HG03378 (cell line): Measurements from ENCODE around the gene RAB31.
"Not testable (repeated sequence)": the region's sequence is repeated elsewhere in the genome, so short reads cannot be mapped to it uniquely, and the experiment has no call there.

Source experiments
- ATAC-seq: cut with Tn5 transposase; IDR thresholded peaks from one replicate; pipeline ENCODE4 v1.9.1; 2021; ENCODE audit warnings: mild to moderate bottlenecking, moderate library complexity; ENCODE audit not compliant: unreplicated experiment

Gene RAB31

DNA sequence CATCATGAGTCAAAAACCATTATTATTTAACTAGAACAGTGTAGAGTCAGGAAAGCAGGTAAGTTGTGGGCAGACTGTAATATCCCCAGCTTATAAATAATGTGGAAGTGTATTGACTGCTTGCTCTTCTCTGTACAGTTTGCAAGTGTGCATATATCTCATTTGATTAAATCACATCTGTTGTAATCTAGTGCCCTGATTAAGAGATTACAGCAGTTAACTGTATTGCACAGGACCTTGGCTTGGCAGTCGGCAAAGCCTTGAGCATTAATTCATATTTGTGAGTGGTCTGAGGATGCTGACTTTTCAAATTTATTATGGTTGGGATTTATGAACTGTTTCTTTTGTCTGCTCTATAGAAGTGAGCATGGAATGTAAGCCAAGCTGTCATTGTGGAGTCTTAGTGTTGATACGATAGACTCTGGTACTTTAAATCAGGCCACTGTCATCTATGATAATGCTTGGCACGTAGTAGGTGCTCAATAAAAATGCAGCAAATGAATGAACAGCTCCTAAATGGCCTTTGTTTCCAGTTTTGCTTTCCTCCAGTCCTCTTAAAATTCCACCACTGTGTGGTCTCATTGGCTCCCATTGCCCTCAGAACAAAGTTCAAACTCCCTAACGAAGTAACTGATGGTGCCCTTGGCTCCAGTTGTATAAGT is 48.3 kb downstream of the RAB31 start:
- ATAC-seq: no peak

DNA sequence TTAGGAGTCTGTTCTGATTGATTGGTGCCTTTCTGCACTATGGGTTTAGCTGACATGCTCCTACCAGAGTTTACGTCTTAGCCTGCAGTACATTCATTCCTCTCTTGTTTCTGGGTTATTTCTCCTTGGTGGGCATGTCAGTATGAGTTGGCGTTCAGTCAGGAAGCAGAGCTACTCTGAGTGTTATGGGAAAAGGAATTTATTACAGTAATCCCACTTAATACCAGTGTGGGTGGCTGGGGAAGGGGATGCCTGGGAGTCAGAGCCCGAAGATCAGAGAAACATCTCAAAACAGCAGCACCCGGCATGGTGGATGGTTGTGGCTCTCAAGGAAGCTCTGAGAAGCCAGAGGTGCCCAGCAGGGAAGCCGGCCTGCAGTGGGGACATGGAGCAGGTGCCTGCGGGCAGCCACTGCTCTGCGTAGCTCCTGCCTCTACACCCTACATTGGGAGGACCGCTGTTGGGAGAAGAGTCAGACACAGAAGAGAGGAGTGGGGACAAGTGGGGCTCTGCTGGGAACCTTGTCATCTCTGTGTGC is 48.9 kb downstream of the RAB31 start:
- ATAC-seq: no peak

DNA sequence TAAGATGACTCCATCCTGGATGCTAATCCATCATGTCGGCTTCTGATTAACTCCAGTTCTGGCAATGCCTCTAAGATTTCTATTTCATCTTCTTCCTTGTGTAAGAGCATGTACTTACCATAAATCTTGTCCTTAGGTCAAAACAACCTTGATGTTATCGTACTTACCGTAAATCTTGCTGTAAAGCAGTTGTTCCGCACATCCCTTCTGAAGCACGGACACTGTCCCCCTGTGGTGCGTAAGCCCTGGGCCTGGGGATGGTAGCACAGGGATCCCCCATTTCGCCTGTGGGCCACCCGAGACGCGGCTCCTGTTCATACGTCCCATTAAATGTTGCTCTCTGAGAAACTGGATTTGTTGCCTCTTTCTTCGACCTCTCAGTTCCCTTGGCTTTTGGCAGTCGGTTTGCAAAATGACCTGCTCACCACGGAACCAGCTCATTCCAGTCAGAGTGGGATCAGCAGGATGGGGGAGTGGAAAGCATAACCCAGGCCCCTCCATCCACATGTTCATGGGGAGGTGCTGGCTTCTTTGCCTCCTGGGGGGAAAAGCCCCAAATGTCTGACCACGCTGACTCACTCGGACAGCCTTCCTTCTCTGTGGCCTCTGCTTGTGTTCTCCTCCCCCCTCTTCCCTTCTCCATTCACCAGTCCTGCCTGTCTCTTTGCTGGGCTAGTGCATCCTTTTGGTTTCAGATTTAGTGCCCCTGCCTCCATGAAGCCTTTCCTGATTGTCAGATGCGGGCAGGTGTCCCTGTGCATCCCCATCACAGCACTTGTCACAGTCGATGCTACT is 49.9 kb downstream of the RAB31 start:
- ATAC-seq: no peak

DNA sequence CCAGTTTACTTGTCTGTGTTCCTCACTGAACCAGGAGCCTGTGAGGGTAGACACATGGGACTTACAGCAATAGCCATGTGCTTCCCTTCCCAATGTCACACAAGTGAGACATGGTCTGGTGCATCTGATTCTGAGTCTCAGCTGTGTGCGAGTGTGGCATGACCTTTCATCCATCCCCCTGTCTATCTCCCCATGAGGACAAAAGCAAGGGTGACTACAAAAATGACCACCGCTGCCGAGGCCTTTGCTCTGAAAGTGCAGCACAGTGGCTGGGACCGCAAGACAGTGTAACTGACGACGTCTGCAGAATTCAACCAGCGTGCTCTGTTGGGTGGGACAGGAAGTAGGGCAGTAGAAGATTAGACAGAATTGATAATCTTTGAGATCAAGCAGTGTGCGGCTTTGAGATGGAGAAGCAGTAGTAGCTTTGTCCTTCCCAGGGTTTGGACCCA is 50.5 kb downstream of the RAB31 start:
- no peak for ATAC-seq

DNA sequence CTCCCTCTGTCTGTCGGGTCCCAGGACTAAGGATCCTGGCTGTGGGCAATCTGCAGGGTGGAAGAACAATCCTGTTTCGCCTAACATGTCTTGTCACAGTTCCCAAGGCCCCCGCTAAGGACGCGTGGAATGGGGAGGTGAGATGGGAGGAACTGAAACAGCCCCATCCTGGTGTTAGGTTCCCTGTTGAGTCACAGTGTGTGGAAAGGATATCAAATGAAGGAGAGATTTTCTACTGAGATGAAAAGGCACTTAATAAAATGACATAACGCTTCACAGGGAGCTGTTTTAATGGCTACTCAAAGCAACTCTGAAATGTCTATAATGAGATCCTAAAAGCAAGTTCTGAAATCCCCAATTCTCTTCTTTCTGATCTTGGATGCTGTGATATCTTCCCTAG is 52.5 kb downstream of the RAB31 start:
- ATAC-seq: no peak

DNA sequence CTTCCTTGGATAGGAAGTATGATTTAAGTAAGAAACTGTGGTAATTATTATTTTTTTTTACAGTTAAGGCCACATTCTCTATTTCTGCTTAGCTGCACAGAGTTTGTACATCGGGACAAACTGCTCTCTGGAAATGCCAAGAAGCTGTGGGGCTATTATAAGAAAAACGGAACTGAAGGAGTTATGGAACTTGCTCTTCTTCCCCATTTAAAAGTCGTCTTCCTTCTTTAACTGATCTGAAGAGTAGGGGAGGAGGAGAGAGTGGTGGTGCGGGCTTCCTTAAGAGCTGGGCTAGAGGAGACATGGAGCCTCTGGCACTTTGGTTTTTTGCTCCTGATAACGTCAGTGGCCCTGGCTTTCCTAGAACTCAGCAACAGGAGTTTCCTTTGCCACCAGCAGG is 54.4 kb downstream of the RAB31 start:
- no peak for ATAC-seq

DNA sequence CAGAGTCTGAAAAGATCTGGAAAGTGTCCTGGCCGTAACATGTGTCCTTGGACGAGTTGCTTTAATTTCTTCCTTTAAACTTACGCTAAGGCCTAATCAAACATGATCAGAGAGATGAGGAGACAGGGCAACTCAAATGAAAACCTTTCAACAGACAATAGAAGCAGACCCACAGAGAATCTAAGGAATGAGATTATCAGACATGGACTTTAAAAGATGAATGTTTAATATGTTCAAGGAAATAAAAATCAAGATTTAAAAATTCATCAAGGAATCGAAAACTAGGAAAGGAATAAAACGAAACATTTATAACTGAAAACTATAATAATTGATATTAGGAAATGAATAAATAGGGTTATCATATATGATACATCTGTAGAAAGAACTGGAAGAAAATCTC is 55.1 kb downstream of the RAB31 start:
- ATAC-seq: no peak

DNA sequence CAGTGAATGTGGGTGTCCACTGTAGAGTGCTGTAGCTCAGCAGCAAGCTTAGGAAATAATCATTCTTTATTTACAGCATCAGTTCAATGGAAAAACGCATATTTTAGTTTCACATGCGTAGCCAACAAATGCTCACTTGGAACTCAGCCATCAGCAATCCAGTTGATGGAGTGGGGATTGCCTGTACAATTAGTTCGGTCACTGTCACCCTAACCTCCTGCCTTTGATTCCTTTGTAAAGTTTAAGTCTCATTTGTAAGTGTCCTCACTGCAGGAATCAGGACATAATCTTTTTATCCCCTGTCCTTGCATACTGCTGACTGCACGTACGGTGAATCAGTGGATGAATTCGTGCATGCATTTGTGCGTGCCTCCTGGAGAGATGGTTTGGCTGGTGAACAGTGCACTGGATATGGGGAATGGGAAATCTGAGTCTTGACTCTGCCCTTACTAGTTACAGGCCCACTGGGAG is 55.9 kb downstream of the RAB31 start:
- no peak for ATAC-seq

DNA sequence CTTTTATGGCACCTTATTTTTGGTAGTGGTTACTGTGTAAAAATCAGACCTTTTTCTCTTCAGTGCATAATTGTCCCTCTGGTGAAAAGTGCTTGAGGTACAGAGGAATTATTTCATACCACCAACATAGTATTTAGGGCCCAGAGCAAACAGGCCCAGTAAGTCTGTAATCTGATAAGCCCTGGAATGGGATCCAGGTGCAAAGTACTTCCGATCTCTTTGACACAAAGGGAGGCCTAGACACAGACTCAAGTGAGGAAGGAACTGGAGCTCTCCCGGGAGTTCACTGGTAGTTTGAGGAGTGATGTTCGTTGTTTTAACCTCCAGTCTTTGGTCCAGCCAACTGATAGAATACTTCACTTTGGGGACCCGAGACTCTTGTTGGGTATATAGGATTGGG is 57.4 kb downstream of the RAB31 start:
- ATAC-seq: no peak

DNA sequence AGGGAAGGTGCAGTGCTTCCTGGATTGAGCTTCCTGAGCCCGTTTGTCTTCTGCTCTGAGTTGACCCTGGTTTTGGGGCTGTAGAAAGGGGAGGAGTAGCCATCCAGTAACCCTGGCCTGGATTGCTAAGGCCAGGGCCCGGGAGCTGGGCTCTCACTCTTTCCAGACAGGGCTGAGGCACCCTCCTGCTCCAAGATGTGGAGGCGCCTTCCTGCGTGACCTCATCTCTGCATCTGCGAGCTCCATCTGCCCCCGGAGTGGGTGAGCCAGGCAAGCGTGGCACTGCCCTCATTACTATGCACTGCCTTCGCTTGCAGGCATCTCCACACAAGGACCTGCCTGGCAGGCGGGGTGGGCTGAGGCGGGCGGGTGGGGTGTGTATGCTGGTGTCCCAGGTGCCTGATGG is 58.0 kb downstream of the RAB31 start:
- ATAC-seq: no peak

DNA sequence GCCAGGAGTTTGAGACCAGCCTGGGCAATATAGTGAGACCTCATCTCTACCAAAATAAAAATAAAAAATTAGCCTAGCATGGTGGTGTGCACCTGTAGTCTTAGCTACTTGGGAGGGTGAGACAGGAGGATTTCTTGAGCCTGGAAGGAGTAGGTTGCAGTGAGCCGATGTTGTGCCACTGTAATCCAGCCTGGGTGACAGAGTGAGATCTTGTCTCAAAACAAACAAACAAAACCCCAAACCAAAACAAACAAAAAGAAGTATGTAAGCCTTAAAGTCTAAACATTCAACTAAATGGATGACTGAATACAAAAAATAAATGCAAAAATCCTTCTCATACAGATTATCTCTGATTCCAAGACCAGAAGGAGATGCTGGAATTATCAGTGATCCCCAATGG is 58.6 kb downstream of the RAB31 start:
- no peak for ATAC-seq

DNA sequence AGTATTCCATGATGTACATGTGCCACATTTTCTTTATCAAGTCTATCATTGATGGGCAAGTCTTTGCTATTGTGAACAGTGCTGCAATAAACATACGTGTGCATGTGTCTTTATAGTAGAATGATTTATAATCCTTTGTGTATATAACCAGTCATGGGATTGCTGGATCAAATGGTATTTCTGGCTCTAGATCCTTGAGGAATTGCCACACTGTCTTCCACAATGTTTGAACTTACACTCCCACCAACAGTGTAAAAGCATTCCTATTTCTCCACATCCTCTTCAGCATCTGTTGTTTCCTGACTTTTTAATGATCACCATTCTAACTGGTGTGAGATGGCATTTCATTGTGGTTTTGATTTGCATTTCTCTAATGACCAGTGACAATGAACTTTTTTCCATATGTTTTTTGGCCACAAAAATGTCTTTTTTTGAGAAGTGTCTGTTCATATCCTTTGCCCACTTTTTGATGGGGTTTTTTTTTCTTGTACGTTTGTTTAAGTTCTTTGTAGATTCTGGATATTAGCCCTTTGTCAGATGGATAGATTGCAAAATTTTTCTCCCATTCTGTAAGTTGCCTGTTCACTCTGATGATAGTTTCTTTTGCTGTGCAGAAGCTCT is 60.1 kb downstream of the RAB31 start:
- not testable (repeated sequence) for ATAC-seq

DNA sequence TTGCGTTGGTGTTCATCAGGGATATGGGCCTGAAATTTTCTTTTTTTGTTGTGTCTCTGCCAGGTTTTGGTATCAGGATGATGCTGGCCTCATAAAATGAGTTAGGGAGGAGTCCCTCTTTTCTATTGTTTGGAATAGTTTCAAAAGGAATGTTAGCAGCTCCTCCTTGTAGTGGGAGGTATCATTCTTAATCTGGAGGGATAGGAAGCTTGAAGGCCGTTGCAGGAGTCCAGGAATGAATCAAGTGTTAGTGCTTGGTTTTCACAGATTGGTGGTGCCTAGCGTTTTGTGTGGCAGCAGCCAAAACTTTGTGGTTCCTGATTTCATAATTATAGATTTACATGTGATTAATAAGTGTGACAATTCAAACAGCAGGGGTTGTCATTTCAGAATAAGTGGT is 62.0 kb downstream of the RAB31 start:
- not testable (repeated sequence) for ATAC-seq

DNA sequence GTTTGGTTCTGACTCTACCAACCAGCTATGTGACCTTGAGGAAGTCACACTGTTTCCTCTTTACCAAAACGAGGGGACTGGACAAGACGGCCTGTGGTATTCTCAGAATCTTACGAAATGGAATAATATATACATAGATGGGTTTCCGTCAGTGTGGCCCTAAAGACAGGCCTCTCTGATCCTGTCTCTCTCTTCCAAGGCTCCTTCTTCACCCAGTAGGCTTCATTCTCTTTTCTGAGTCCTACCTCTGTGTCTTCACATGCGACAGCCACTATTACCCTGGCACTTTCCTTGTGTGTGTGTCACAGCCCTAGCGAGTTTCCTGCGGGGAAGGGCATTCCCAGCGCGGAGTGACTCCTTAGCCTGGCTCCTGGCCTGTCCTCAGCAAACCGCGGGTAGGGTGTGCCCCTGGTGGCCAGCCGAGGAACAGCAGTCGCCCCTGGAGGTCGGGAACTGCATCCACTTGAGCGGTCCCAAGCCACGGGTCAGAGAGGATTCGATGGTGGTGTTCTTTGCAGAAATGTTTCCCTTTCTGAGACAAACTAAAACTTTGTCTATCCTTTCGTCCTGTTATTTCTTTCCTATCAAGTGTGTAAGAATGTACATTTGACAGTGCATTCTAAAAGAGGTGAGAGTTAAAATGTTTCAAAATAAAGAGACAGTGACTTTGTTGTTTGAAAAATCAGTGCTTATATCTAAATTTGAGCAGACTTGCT is 63.3 kb downstream of the RAB31 start:
- peak; percentile 66 for ATAC-seq

DNA sequence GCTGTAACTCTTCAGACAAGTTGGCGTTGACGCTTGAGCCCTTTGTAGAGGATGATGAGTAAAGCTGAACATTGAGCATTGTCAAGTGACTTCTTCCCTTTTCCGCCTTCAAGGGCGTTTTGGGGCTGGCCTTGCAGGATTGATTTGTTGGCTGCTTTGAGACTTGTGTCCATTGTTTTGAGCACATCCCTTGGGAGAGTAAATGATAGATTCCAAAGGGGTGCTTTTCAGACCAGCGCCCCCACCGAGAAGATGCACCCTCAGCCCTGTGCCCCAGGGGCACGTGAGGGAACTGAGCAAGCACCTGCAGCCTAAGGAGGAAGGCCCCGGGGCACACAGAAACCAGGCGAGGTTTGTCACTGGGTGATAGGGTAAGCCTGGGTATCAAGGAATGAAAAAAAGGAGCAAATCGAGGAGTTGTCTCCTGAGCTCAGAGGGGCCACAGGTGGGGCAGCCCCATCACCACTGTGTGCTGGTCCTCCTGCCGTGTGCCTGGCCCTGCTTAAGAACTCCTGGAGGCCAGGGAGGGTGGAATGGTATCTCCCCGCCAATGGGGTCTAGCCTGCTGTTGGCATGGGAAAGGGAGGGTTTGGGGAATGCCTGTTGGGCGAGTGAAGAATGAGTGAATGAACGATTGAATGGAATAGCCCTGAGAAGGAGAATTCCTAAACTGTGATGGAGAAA is 64.0 kb downstream of the RAB31 start:
- ATAC-seq: no peak

DNA sequence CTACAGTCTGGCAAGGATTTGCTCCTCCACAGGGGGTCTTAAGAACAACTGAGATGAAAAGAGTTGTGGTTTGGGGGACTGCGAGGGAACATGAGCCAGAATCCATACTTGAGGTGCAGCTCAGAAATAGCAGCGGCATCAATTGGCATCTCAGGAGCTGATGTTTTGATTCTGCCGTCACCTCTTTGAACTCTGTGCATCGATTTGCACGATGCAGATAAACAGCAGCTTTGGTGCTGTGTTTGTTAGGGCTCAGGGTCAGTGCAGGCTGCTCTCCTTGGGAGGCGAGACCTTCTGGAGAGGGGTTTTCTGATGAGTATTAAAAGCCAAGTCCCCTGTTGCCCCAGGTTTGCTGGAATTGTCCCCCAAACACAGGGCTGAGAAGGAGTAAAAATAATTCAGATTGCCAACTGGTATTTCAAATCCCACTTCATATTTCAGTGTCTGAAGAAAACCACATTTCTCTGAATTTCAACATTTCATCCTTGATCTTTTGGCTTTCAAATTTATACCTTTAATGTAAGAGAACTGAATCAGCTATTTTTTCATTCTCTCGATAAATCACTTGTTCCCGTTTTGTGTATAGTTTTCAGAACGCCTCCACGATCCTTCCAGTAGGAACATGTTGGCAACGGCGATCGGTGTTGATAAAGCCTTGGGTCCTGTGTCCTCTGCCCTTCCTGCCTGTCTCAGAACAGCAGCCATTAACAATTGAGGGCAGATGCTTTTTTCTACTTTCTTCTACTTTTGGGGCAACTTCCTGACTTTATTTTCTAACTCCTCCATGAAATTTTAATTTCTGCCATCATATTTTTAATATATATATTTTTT is 65.0 kb downstream of the RAB31 start:
- ATAC-seq: no peak

DNA sequence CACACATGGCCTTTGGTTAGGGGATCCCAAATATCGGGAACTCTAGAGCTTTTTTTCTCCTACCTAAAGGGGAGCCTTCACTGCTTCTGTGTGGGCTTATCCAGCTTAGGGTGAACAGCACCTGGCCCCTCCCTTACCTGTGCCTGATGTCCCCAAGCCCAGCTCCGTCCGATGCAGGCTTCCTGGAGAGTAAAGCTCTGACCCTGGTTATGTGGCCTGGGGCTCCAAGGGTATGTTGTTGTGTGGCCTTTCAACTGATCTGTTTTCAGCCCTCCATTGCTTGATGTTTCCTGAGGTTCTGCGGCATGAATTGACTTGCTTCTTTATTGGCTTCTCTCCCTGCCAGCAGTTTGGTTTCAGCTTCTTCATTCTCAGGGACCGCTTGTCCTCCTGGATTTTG is 66.0 kb downstream of the RAB31 start:
- no peak for ATAC-seq

DNA sequence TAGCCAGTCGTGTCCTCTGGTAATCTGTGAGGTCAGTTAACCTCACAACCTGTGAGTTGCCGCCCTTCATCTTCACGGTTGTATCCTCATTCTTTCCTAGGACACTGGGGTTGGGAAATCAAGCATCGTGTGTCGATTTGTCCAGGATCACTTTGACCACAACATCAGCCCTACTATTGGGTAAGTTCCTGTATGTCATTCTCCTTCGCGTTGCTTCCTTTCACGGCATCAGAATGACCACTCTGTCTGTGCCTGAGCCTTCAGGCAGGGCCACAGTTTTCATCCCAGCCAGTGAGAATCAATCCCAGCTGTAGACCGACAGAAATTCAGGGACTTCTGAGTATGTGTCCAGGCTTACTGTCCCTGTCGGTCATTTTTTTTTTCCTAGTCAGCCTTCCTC is 67.1 kb downstream of the RAB31 start:
- ATAC-seq: no peak

DNA sequence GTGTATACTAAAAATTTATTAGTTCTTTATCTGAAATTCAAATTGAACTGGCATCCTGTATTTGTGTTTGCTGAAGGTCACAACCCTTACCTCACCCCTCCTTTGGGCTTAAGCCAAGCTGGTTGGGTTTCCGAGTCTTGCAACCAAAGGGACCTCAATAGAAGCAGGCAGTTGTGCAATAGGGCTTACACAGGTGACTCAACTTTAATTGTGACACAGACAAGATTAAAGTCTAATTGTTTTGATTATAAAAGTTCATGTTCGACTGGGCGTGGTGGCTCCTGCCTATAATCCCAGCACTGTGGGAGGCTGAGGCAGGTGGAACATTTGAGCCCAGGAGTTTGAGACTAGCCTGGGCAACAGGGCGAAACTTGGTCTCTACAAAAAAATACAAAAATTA is 71.5 kb downstream of the RAB31 start:
- ATAC-seq: no peak
